ENCODE data around the gene P4HA1.
"Not testable (repeated sequence)": the region's sequence is repeated elsewhere in the genome, so short reads cannot be mapped to it uniquely, and the experiment has no call there.

The P4HA1 gene

DNA sequence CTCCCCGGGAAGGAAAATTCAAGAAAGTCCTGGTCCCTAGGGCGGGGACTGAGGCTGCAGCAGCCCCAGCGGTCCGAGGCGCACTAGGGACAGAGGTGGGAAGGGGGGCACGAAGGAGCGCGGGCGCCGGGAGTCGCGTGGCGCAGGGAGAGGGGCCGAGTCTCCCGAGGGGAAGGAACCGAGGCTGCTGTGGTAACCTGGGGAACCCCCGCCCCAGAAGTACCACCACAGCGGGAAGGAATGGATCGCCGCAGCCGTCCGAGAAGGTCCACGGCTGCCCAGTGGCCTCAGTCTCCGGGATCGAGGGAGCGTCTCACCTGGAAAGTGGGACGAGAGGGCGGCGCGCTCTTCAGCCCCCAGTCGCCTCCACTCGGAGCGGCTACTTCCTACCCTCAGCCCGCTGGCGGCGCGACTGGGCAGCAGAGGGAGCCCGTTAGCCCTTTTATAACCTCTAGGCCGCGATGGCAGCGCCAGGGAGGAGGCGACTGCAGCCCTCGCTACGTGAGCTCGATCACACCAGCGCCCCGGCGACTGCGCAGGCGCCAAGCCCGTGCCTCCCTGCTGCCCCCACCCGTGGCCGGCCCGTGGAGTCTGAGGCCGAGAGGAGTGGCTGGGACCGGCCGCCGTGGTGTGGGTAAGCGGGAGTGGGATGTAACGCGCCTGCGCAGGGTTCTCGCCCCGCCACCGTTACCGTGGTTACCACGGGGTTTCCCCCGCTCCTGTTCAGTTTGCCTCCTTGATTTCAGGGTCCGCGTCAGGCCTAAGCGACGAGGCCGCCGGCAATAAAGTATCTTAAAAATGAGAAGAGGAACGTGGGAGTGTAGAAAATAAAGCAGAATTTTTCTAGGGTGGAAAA, at the start of gene P4HA1:
Gene P4HA1, minus strand, starts transcription at position 418 of the 856 bp plus-strand sequence. CDS start 21,983 bp downstream, outside the sequence.
- peak; percentile 96 to 97 for DNase-seq (ENCODE audit: low read depth in 1 of 2, low spot score in 1 of 2)

DNA sequence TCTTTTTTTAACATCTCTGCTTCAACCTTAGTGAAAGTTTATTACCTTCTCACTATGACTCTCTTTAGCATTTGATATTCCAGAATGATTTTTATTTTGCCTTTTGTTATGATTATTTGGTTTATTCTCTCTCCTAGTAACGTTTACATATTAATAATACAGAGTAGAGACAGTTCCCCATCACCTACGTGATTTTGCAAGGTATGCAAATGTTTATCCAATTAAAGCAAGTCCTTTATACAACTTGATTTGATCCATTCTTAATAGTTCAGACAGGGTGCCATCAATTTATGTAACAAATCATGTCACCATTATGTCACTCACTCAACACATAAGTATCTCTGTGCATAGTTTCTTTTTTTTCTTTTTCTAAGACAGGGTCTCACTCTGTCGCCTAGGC, 44.9 kb upstream of the P4HA1 start:
- DNase-seq (ENCODE audit: low read depth in 1 of 2, low spot score in 1 of 2) = no peak

DNA sequence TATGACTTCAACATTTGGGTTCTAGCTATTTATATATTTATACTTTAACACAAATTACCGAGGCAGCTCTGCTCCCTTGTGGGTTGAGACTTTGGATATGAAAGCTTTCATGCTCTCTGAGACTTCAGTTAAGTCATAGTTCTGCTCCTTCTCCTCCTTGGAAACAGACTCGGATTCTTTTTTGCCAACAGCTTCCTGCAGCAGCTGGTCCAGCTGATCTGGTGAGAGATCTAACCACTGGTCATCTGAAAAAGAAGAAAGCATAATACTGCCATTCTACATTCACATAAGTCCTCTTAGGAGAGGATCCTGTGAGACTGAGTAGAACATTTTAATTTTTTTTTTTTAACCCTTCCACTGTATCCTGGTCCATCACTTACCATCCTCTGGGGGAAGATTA, 42.6 kb upstream of the P4HA1 start:
- no peak for DNase-seq (ENCODE audit: low read depth in 1 of 2, low spot score in 1 of 2)

DNA sequence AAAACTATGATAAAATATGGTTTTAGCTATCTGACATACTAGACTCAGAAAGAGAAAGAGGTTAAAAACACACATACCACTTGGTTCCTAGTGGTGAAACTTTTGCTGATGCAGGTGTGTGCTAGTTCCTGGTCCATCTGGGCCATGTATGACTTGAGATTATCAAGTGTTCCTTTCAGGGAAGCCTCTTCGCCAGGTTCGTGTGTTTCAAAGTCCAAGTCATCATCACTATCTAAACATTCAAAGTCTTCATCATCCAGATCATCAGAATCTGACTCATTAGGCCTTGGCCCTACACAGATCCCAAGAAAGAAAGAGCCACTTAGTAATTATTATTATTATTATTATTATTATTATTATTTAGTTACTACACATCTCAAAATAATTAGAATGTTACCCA, 40.0 kb upstream of the P4HA1 start:
- DNase-seq (ENCODE audit: low read depth in 1 of 2, low spot score in 1 of 2) = no peak

DNA sequence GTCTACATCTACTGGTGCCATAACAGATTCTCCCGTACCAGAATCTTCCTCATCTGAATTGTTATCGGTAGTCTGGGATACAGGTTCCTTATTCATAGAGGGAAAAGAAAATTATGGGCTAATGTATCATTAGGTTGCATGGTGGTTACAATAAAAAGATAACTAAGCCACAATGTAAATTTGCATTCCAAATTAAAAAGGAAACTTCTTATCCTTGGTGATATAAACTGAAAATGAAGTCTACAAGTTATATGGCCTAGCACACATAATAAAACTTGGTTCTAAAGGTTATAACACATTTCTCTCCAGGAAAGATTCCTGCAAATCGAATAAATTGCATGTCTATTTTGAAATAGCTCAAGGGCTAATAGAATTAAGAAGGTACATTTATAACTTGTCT, 38.1 kb upstream of the P4HA1 start:
- no peak for DNase-seq (ENCODE audit: low read depth in 1 of 2, low spot score in 1 of 2)

DNA sequence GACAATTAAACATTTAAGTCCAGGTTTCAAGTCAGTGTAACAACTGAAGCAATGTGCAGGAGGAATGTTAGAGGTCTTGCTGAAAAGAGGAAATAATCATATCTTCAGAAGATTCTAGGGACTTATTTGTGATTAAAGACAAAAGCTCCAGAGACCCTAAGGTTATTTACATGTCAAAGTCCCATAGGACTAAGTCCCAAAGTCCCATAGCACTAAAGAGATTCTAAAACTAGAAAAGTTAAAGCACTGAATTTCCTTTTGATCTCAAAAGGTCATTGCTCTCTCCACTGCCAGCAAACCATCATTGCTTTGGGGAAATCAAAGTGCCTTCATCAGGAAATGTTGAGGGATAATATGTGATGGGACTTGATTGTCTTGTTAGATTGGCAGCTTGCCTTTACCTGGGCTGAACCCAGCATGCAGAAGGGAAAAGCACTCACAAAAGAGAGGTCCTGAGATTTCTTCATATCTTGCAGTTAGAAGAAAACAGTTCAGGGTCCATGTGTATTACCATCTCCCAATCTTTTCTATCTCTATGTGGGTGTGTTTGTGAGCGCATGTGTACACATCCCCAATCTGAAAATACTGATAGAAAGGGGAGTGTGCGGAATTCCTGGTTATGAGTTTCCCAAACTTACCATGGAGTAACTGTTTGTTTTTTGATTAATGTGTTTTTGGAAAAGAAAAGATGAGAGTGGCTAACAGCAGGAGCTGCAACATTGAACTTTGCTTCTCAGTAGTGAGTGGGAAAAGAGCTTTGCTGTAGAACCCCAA, 35.4 kb upstream of the P4HA1 start:
- DNase-seq (ENCODE audit: low read depth in 1 of 2, low spot score in 1 of 2) = no peak

DNA sequence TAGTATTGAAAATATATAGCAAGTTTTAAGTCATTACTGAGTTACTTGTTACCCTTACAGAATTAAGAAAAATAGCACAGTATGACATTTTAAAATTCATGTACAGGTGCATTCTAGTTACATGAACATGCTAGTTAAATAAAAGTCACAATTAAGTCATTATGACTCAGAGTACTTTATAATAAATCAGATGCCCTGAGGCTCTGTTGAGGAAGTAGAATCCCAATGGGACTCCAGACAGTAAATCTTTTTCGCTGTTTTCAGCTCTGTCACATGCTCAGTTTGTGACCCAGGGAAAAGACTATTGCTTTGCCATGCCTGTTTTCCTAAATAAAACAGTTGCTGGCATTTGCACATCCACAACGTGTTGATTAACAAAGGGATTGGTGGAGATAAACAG, 34.6 kb upstream of the P4HA1 start:
- no peak for DNase-seq (ENCODE audit: low read depth in 1 of 2, low spot score in 1 of 2)

DNA sequence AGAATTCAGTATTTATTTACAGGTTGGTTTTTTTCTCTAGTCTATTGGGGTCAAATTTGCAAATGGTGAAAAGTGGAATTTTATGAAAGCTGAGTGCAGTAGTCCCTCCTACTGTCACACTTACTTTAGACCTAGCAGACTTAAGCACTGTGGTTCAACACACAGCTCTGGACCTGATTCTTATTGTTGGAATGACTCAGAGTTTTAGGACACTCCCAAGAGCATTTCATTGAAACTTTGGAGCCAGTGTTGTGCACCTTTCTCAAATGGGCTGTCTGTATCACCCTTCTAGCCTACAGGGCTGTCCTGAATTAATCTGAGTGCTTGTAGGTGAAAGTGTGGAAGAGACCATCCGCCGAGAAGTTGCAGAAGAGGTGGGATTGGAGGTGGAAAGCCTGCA, 29.7 kb upstream of the P4HA1 start:
- DNase-seq (ENCODE audit: low read depth in 1 of 2, low spot score in 1 of 2) = no peak

DNA sequence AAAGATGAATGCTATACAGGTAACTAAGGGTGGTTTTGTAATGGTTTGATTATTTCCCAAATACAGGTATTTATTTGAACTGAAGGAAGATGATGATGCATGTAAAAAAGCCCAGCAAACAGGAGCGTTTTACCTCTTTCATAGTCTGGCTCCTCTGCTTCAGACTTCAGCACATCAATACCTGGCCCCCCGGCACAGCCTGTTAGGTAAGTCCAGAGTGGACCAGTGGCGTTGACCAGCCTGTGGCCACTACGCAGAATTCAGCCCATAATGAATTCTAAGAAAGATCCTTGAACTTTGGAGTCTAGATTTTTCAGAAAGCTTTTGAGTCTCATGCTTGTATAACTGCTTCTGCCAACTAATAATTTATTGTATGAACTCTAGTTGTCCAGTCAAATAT, 23.3 kb upstream of the P4HA1 start:
- no peak for DNase-seq (ENCODE audit: low read depth in 1 of 2, low spot score in 1 of 2)

- no peak for DNase-seq (ENCODE audit: low read depth in 1 of 2, low spot score in 1 of 2)
Observed at GRCh38 chr10:73119457-73119856, 22.8 kb upstream of the P4HA1 start.

- no peak for DNase-seq (ENCODE audit: low read depth in 1 of 2, low spot score in 1 of 2)
Observed at GRCh38 chr10:73117976-73118743, 21.5 kb upstream of the P4HA1 start.

DNA sequence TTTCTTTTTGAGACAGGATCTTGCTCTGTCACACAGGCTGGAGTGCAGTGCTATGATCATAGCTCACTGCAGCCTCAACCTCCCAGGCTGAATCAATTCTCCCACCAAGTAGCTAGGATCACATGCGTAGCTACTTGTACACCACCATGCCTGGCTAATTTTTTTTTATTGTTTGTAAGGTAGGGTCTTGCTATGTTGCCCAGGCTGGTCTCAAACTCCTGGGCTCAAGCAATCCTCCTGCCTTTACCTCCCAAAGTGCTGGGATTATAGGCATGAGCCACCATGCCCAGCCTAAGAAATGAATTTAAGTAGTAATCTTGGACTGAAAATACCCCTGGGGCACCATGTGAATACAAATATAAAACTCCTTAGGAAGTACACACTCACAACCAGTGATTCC, 19.4 kb upstream of the P4HA1 start:
- no peak for DNase-seq (ENCODE audit: low read depth in 1 of 2, low spot score in 1 of 2)

DNA sequence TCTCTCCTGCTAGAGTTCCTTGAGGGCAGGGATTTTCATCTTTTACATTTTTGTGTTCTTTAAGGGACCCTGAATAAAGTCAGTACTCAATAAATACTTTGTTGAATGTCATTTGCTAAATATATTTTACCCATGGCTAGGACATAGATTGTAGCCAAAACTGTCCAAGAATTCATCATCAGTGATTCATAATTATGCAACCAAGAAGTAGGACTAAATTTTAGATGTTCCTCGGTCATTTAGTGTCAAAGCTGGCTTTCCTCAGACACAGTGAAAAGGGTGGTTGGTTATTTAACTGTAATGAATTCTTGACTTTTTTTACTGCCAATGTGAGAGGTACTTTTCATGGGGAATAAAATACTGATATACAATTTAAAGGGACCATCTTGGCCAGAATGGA, 16.9 kb upstream of the P4HA1 start:
- DNase-seq (ENCODE audit: low read depth in 1 of 2, low spot score in 1 of 2) = no peak

DNA sequence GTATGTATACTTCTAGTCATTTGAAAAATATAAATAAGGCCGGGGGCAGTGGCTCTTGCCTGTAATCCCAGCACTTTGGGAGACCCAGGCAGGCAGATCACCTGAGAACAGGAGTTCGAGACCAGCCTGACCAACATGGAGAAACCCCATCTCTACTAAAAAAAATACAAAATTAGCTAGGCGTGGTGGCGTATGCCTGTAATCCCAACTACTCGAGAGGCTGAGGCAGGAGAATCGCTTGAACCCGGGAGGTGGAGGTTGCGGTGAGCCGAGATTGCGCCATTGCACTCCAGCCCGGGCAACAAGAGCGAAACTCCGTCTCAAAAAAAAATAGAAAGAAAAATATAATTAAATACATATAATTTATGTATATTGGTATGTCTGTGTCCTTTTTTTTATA, 15.4 kb upstream of the P4HA1 start:
- not testable (repeated sequence) for DNase-seq (ENCODE audit: low read depth in 1 of 2, low spot score in 1 of 2)

GRCh38 chr10:73110345-73110849, 13.7 kb upstream of the P4HA1 start, which contains the start of gene NUDT13:
NUDT13 (plus strand) TSS chr10:73110455; CDS start chr10:73114366, 3,911 bp downstream.
- peak in 1 of 2 donors; percentile 5 for DNase-seq (ENCODE audit: low read depth in 1 of 2, low spot score in 1 of 2)

GRCh38 chr10:73109248-73109652, 12.6 kb upstream of the P4HA1 start:
- DNase-seq (ENCODE audit: low read depth in 1 of 2, low spot score in 1 of 2) = not testable (repeated sequence)

GRCh38 chr10:73106301-73106700, 9.6 kb upstream of the P4HA1 start:
- no peak for DNase-seq (ENCODE audit: low read depth in 1 of 2, low spot score in 1 of 2)

- no peak for DNase-seq (ENCODE audit: low read depth in 1 of 2, low spot score in 1 of 2)
Observed at GRCh38 chr10:73099141-73099540, 2.5 kb upstream of the P4HA1 start.

DNA sequence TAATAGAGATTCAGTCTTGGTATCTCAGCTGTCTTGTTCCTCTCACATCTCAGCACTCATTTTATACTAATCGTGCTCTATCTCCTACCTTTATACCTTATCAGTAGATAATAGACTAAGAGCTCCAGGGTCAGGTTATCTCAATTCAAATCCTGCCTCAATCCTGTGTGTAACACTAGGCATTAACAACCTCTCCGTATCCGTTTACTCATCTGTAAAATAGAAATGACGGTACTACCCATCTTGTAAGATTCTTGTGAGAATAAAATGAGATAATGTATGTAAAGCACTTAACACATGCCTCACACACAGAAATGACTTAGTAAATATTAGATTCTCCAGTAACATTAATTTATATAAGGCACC, 622 bp upstream of the P4HA1 start:
- no peak for DNase-seq (ENCODE audit: low read depth in 1 of 2, low spot score in 1 of 2)

GRCh38 chr10:73096041-73096448, 621 bp downstream of the P4HA1 start:
- DNase-seq (ENCODE audit: low read depth in 1 of 2, low spot score in 1 of 2) = peak; percentile 42 to 56

GRCh38 chr10:73095481-73096021, 1.1 kb downstream of the P4HA1 start:
- no peak for DNase-seq (ENCODE audit: low read depth in 1 of 2, low spot score in 1 of 2)
